CD8-positive, alpha-beta memory T cell (primary cell): ENCODE data around the gene LRRC73. TPM values are rescaled to one million over a fixed set of nuclear protein-coding genes. Genes with fewer than 3 reads are reported as not detected.
"Not testable (repeated sequence)": the region's sequence is repeated elsewhere in the genome, so short reads cannot be mapped to it uniquely, and the experiment has no call there.

Experiments used
- CTCF ChIA-PET: fragments of 350-600 bp; sonication (Branson Sonifier 250); formaldehyde crosslinking; loops from one replicate; lab custom pipeline; 2021; ENCODE audit warnings: antibody characterized with exemption; lab: Charles Lee
- POLR2A ChIA-PET: fragments of 350-600 bp; sonication (Branson Sonifier 250); formaldehyde crosslinking; loops from one replicate; lab custom pipeline; 2021; ENCODE audit warnings: antibody characterized with exemption; lab: Charles Lee
- DNase-seq, 5 donors: peaks; one replicate each; pipeline versions ENCODE4 v3.0.0 to v3.0.0-alpha.2; 2020 to 2022; ENCODE audit warnings: mixed read lengths in 1 of 5
- H3K27ac ChIP-seq: one replicate; pipeline ENCODE4 v1.7.0; 2013; ENCODE audit warnings: low read depth, mild to moderate bottlenecking, low read length, moderate library complexity
- H3K27me3 ChIP-seq: 2 replicates; pipeline ENCODE4 v1.7.0; 2013; ENCODE audit warnings: low read length, mild to moderate bottlenecking; ENCODE audit not compliant: insufficient read depth, poor library complexity, severe bottlenecking
- H3K36me3 ChIP-seq: 2 replicates; pipeline ENCODE4 v1.7.0; 2013; ENCODE audit warnings: mild to moderate bottlenecking, low read length, moderate library complexity; ENCODE audit not compliant: insufficient read depth
- H3K4me1 ChIP-seq: 2 replicates; pipeline ENCODE4 v1.7.0; 2013; ENCODE audit warnings: mild to moderate bottlenecking, low read length, moderate library complexity; ENCODE audit not compliant: insufficient read depth
- H3K4me3 ChIP-seq: 2 replicates; pipeline ENCODE4 v1.7.0; 2013; ENCODE audit warnings: mild to moderate bottlenecking, low read length
- H3K9me3 ChIP-seq: 2 replicates; pipeline ENCODE4 v1.7.0; 2013; ENCODE audit warnings: mild to moderate bottlenecking, low read length
- H3K27ac Mint-ChIP-seq, 8 donors: one replicate each; pipeline ENCODE4 v1.8.0; 2020 to 2021; ENCODE audit warnings: mixed read lengths in 8 of 8, mild to moderate bottlenecking in 6 of 8, inconsistent platforms in 3 of 8, moderate library complexity in 3 of 8
- H3K27me3 Mint-ChIP-seq, 2 donors: one replicate each; pipeline ENCODE4 v1.8.0; 2020 to 2021; ENCODE audit warnings: mixed read lengths in 2 of 2, mild to moderate bottlenecking in 1 of 2, moderate library complexity in 1 of 2
- H3K36me3 Mint-ChIP-seq, 3 donors: one replicate each; pipeline ENCODE4 v1.8.0; 2020 to 2021; ENCODE audit warnings: mixed read lengths in 3 of 3, inconsistent platforms in 1 of 3, mild to moderate bottlenecking in 1 of 3
- H3K4me1 Mint-ChIP-seq, 3 donors: one replicate each; pipeline ENCODE4 v1.8.0; 2020 to 2021; ENCODE audit warnings: mixed read lengths in 3 of 3, inconsistent platforms in 1 of 3, mild to moderate bottlenecking in 1 of 3
- H3K4me3 Mint-ChIP-seq, 7 donors: one replicate each; pipeline ENCODE4 v1.8.0; 2020 to 2021; ENCODE audit warnings: mixed read lengths in 7 of 7, mild to moderate bottlenecking in 6 of 7, moderate library complexity in 4 of 7, inconsistent platforms in 2 of 7
- H3K9me3 Mint-ChIP-seq, 5 donors: one replicate each; pipeline ENCODE4 v1.8.0; 2020 to 2022; ENCODE audit warnings: mixed read lengths in 5 of 5, mild to moderate bottlenecking in 3 of 5, moderate library complexity in 2 of 5, inconsistent platforms in 1 of 5
- polyA plus RNA-seq: library from polyadenylated mRNA; unstranded; fragments of 300-500 nt; fragmentation: Illumina TruSeq; gene quantifications from one replicate; pipeline ENCODE4 v1.2.3, GENCODE V29; 2021
- total RNA-seq, 2 experiments: library from RNA; stranded (reverse); gene quantifications; one replicate each; pipeline ENCODE4 v1.2.3, GENCODE V29; 2021

LRRC73 gene
- total and polyA plus RNA-seq, 3 experiments from 2014 or later = 0.11 to 0.13 TPM; not detected in 1

- ChIA-PET POLR2A (no interaction called here), CTCF (interaction anchor here (1.2 kb wide), 1 partner anchor 238 kb away, joined by 3 read pairs; no protein-coding TSS in a partner anchor)
- H3K27me3 Mint-ChIP-seq = peaks cover 28 to 39% of the 10 kb centered on the region in 2 donors
These were observed 41.9 kb downstream of the LRRC73 start for GRCh38 chr6:43468240-43468639.

GRCh38 chr6:43467752-43468151 is 42.4 kb downstream of the LRRC73 start:
- Histone ChIP-seq H3K9me3 (no peaks in the 10 kb centered on the region), H3K27me3 (peaks cover 11% of the 10 kb centered on the region)

More at GRCh38 chr6:43468240-43468639, 41.9 kb downstream of the LRRC73 start:
- no peak for DNase-seq
- Mint-ChIP-seq H3K27ac (no peak overlapping the region), H3K4me1 (no peaks in the 10 kb centered on the region), H3K9me3 (no peaks in the 10 kb centered on the region), H3K36me3 (no peaks in the 10 kb centered on the region), H3K4me3 (no peak overlapping the region)
- H3K27me3 ChIP-seq = peaks cover 11% of the 10 kb centered on the region
- H3K36me3 ChIP-seq = no peaks in the 10 kb centered on the region
- no peak overlapping the region for H3K27ac ChIP-seq
- no peaks in the 10 kb centered on the region for H3K9me3 ChIP-seq
- no peak overlapping the region for H3K4me3 ChIP-seq
- H3K4me1 ChIP-seq = no peaks in the 10 kb centered on the region

GRCh38 chr6:43467265-43467664 is 42.9 kb downstream of the LRRC73 start:
- H3K27ac Mint-ChIP-seq, POLR2A ChIA-PET, H3K4me3 Mint-ChIP-seq, H3K9me3 Mint-ChIP-seq, H3K4me1 ChIP-seq, H3K4me3 ChIP-seq, H3K4me1 Mint-ChIP-seq, H3K27ac ChIP-seq, DNase-seq, H3K36me3 Mint-ChIP-seq, H3K36me3 ChIP-seq, H3K9me3 ChIP-seq: not testable (repeated sequence)
- H3K27me3 Mint-ChIP-seq = peaks cover 34 to 48% of the 10 kb centered on the region in 2 donors
- CTCF ChIA-PET = interaction anchor here (1.2 kb wide), 1 partner anchor 237 kb away, joined by 3 read pairs; no protein-coding TSS in a partner anchor
- H3K27me3 ChIP-seq = peaks cover 11% of the 10 kb centered on the region

More at GRCh38 chr6:43467752-43468151, 42.4 kb downstream of the LRRC73 start:
- no peak overlapping the region for H3K4me3 Mint-ChIP-seq
- Histone ChIP-seq H3K4me3 (no peak overlapping the region), H3K27ac (no peak overlapping the region), H3K4me1 (no peaks in the 10 kb centered on the region), H3K36me3 (no peaks in the 10 kb centered on the region)
- H3K4me1 Mint-ChIP-seq = no peaks in the 10 kb centered on the region
- no peaks in the 10 kb centered on the region for H3K36me3 Mint-ChIP-seq
- CTCF ChIA-PET = interaction anchor here (1.2 kb wide), 1 partner anchor 238 kb away, joined by 3 read pairs; no protein-coding TSS in a partner anchor
- H3K27ac Mint-ChIP-seq = peak overlapping the region in 1 of 8 donors; percentile 54
- no peaks in the 10 kb centered on the region for H3K9me3 Mint-ChIP-seq
- POLR2A ChIA-PET = no interaction called here
- peaks cover 31 to 43% of the 10 kb centered on the region in 2 donors for H3K27me3 Mint-ChIP-seq
- DNase-seq = no peak

- H3K4me1 ChIP-seq = no peaks in the 10 kb centered on the region
- CTCF ChIA-PET = interaction anchor here (2.0 kb wide), 1 partner anchor 11 kb away, joined by 6 read pairs; the partner anchor contains the start of gene DLK2
- H3K4me1 Mint-ChIP-seq = no peaks in the 10 kb centered on the region
These were observed 44.2 kb downstream of the LRRC73 start for GRCh38 chr6:43465948-43466347.

GRCh38 chr6:43464337-43464736 is 45.8 kb downstream of the LRRC73 start:
- Histone ChIP-seq H3K4me1 (no peaks in the 10 kb centered on the region), H3K9me3 (no peaks in the 10 kb centered on the region), H3K27me3 (peaks cover 10% of the 10 kb centered on the region), H3K4me3 (no peak overlapping the region), H3K27ac (no peak overlapping the region), H3K36me3 (no peaks in the 10 kb centered on the region)
- peaks cover 33 to 44% of the 10 kb centered on the region in 2 donors for H3K27me3 Mint-ChIP-seq
- CTCF ChIA-PET = interaction anchor here (0.7 to 2.0 kb wide), 3 partner anchors 10 to 234 kb away, joined by 3 to 6 read pairs (median 3); partner anchors contain the start of gene DLK2
- H3K4me1 Mint-ChIP-seq = no peaks in the 10 kb centered on the region
- no peak overlapping the region for H3K4me3 Mint-ChIP-seq
- H3K9me3 Mint-ChIP-seq = no peaks in the 10 kb centered on the region
- H3K27ac Mint-ChIP-seq = no peak overlapping the region
- DNase-seq = no peak
- H3K36me3 Mint-ChIP-seq = no peaks in the 10 kb centered on the region
- POLR2A ChIA-PET = no interaction called here

More at GRCh38 chr6:43465948-43466347, 44.2 kb downstream of the LRRC73 start:
- no peak overlapping the region for H3K27ac Mint-ChIP-seq
- DNase-seq = no peak
- peaks cover 11% of the 10 kb centered on the region for H3K27me3 ChIP-seq
- POLR2A ChIA-PET = no interaction called here
- H3K36me3 Mint-ChIP-seq = no peaks in the 10 kb centered on the region
- H3K4me3 Mint-ChIP-seq = no peak overlapping the region
- H3K9me3 Mint-ChIP-seq = no peaks in the 10 kb centered on the region
- no peaks in the 10 kb centered on the region for H3K9me3 ChIP-seq
- no peak overlapping the region for H3K27ac ChIP-seq
- H3K4me3 ChIP-seq = no peak overlapping the region
- peaks cover 37 to 47% of the 10 kb centered on the region in 2 donors for H3K27me3 Mint-ChIP-seq
- H3K36me3 ChIP-seq = no peaks in the 10 kb centered on the region

- Histone ChIP-seq H3K4me3 (no peak overlapping the region), H3K9me3 (no peaks in the 10 kb centered on the region), H3K27me3 (no peaks in the 10 kb centered on the region), H3K4me1 (no peaks in the 10 kb centered on the region), H3K36me3 (no peaks in the 10 kb centered on the region), H3K27ac (no peak overlapping the region)
- Mint-ChIP-seq H3K27ac (no peak overlapping the region), H3K4me3 (peak overlapping the region in 1 of 7 donors; percentile 12), H3K36me3 (no peaks in the 10 kb centered on the region), H3K9me3 (no peaks in the 10 kb centered on the region), H3K4me1 (peaks cover 0 to under 1% (median under 1%) of the 10 kb centered on the region in 3 donors), H3K27me3 (peaks cover 26 to 31% of the 10 kb centered on the region in 2 donors)
- no peak for DNase-seq
- POLR2A ChIA-PET = no interaction called here
- CTCF ChIA-PET = no interaction called here
These were observed 48.2 kb downstream of the LRRC73 start for GRCh38 chr6:43461936-43462335.

GRCh38 chr6:43460032-43460431 is 50.1 kb downstream of the LRRC73 start:
- Histone ChIP-seq H3K4me1 (peaks cover 4% of the 10 kb centered on the region), H3K9me3 (no peaks in the 10 kb centered on the region), H3K27ac (no peak overlapping the region), H3K36me3 (no peaks in the 10 kb centered on the region), H3K4me3 (no peak overlapping the region), H3K27me3 (no peaks in the 10 kb centered on the region)
- Mint-ChIP-seq H3K4me1 (peaks cover 5 to 10% (median 9%) of the 10 kb centered on the region in 3 donors), H3K9me3 (no peaks in the 10 kb centered on the region), H3K27ac (no peak overlapping the region), H3K36me3 (peaks cover 0 to 1% (median 0%) of the 10 kb centered on the region in 3 donors), H3K27me3 (peaks cover 14 to 24% of the 10 kb centered on the region in 2 donors), H3K4me3 (no peak overlapping the region)
- no peak for DNase-seq
- POLR2A ChIA-PET = no interaction called here
- CTCF ChIA-PET = interaction anchor here (1.3 kb wide), 1 partner anchor 9 kb away, joined by 4 read pairs; no protein-coding TSS in a partner anchor

- ChIA-PET CTCF (interaction anchor here (1.3 kb wide), 1 partner anchor 10 kb away, joined by 4 read pairs; no protein-coding TSS in a partner anchor), POLR2A (no interaction called here)
- DNase-seq = no peak
- no peaks in the 10 kb centered on the region for H3K9me3 ChIP-seq
- Mint-ChIP-seq H3K27me3 (peaks cover 14 to 22% of the 10 kb centered on the region in 2 donors), H3K9me3 (no peaks in the 10 kb centered on the region), H3K4me3 (no peak overlapping the region), H3K27ac (no peak overlapping the region), H3K4me1 (peaks cover 5 to 10% (median 9%) of the 10 kb centered on the region in 3 donors), H3K36me3 (peaks cover 0 to 1% (median 0%) of the 10 kb centered on the region in 3 donors)
- no peaks in the 10 kb centered on the region for H3K27me3 ChIP-seq
- H3K27ac ChIP-seq = no peak overlapping the region
- peaks cover 5% of the 10 kb centered on the region for H3K4me1 ChIP-seq
- no peak overlapping the region for H3K4me3 ChIP-seq
- no peaks in the 10 kb centered on the region for H3K36me3 ChIP-seq
These were observed 50.6 kb downstream of the LRRC73 start for GRCh38 chr6:43459535-43459934.
